Non-pigmented ciliary epithelial cell (primary cell): Measurements from ENCODE around the gene CHD5.

Experiments
- DNase-seq: peaks from one replicate; pipeline ENCODE4 v3.0.0-alpha.2; 2010; ENCODE audit warnings: low read depth

The CHD5 gene

GRCh38 chr1:6112690-6113005 lies 67.5 kb downstream of the CHD5 start:
- DNase-seq = no peak

DNA sequence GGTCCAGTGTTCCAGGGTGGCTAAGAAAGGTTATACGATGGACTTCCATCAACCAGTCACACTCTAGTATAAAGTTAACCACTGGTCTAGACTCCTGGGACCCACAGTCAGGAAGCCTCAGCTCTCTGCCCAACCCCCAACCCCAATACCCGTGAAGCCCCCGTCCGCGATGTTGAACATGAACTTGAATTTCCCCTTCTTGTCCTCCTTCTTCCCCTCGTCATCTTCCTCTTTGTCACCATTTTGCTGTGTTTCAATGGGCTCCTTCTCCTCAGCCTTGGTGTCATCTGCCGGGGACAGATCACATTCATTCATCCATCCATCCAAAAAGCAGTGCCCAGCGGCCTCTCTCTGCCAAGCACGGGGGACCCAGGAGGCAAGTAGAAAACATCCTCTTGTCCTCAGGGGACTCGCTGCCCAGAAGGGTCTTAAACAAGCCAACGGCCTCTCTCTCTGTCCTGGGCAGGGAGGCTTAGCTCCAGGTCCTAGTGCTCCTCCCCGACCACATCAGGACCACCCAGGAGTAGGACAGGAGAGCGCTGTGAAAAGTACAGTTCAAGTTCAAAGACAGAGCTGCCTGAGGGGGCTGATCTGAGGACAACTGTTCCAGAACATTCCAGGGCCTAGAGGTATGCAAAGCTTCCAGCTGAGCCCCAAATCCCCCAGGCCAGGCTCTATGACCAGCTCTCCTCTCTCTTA lies 68.0 kb downstream of the CHD5 start:
- DNase-seq = no peak

DNA sequence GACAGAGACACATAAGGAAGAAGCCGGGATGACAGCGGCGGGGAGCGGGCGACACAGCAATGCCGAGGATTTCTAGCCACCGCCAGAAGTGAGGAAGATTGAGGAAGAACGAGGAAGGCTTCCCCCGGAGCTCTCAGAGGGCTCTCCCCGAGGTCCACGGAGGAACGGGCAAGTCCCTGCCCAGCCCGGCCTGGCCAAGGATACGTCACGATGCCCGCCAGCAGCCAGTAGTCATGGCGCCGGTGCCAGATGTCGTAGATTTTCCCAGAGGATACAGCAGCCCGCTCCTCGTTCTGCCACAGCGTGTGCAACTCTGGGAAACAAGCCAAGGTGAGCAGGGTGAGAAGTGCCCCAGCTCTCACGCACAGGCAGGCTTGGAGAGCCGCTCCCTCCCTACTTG lies 68.5 kb downstream of the CHD5 start:
- no peak for DNase-seq

GRCh38 chr1:6110326-6110725 lies 69.8 kb downstream of the CHD5 start:
- no peak for DNase-seq

- DNase-seq = no peak
These were observed 70.4 kb downstream of the CHD5 start for GRCh38 chr1:6109688-6110087.

GRCh38 chr1:6108937-6109614 lies 71.0 kb downstream of the CHD5 start:
- no peak for DNase-seq

DNA sequence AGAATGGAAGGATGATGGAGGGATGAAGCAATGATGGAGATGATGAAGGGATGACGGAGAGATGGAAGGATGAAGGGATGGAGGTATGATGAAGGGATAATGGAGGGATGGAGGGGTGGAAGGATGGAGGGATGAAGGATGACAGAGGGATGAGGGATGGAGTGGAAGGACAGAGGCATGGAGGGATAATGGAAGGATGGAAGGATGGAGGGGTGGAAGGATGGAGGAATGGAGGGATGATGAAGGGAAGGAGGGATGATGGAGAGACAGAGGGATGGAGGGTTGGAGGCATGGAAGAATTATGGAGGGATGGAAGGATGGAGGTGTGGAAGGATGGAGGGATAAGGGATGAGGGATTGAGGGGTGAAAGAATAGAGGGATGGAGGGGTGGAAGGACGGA lies 71.6 kb downstream of the CHD5 start:
- no peak for DNase-seq

GRCh38 chr1:6107409-6108356 lies 72.4 kb downstream of the CHD5 start:
- no peak for DNase-seq

DNA sequence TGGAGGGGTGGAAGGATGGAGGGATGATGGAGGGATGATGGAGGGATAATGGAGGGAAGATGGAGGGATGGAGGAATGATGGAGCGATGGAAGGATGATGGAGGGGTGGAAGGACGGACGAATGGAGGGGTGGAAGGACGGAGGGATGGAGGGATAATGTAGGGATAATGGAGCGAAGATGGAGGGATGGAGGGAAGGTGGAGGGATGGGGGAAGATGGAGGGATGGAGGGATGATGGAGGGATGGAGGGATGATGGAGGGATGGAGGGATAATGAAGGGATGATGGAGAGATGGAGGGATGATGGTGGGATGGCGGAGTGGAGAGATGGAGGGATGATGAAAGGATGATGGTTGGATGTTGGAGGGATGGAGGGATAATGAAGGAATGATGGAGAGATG lies 73.1 kb downstream of the CHD5 start:
- DNase-seq = no peak

DNA sequence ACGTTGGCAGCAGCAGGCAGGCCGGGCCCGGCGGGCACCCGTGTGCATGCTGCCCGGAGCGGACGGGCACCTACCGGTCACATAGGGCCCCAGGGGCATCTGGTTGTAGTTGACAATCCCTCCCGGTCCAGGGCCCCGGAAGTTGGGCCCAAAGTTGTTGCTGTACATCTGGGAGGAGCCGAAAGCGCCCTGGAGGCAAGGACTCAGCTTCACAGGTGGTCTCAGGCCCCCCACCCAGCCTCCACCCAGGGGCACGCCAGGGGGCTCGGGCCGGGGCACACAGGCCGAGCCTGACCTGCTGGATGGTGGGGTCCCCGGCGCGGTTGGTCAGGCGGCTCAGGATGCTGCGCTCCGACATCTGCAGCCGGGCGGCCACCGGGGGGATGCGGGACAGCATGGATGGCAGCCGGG lies 73.8 kb downstream of the CHD5 start:
- DNase-seq = no peak

GRCh38 chr1:6105763-6106162 lies 74.4 kb downstream of the CHD5 start:
- no peak for DNase-seq

DNA sequence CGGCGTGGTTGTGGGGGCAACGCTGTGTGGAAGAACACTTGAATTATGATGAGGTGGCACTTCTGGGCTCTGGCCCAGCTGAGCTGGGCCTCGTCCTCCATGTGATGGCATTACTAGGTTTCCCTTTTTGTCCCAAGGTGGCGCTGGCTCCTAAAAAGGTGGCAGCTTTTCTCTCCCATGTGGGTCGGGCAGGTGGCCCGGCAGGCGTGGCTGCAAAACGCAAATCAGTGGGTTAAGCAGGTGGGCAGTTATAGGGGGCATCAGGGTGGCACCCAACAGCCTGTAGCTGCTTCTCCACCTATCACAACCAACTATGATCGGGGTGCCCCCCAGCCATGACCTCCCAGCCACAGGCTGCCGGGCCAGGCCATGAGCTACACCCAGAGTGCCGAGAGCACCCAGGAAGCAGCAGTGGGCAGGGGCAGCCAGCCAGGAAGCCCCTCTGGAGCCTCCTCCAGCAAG lies 74.9 kb downstream of the CHD5 start:
- DNase-seq = no peak

GRCh38 chr1:6104631-6105030 lies 75.5 kb downstream of the CHD5 start:
- DNase-seq = no peak

- no peak for DNase-seq
These were observed 76.1 kb downstream of the CHD5 start for GRCh38 chr1:6103854-6104530.

DNA sequence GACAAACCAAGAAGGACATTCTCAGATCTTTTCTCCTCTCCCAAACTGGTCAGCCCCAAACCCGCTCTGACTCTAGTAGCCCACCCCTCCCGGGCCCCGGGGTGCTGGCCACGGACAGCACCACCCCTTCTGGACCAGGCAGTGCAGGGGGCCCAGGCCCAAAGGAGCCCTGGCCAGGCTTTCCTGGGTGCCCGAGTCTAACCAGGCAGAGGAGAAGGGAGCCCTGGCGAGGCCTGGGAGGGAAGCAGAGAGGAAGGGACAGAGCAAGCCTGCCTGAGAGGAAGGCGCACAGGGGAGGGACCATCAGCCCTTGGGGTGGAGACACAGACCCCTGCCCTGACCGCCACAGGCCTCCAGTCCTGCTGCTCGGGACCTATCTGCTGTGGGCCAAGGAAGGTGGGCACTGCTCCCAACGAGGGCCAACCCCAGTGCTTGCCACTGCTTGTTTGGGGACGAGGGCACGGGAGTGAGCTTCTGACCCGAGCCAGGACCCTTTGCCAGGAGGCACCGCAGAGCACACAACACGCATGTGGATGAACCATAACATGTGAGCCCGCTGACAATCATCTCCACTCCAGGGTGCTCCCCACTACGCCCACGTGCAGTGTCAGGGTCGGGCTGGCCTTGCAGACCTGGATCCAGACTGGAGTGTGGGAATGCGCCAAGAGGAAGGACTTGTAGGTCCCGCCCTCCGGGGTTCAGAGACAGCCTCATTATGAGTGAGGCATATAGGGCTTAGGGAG lies 76.8 kb downstream of the CHD5 start:
- no peak for DNase-seq

DNA sequence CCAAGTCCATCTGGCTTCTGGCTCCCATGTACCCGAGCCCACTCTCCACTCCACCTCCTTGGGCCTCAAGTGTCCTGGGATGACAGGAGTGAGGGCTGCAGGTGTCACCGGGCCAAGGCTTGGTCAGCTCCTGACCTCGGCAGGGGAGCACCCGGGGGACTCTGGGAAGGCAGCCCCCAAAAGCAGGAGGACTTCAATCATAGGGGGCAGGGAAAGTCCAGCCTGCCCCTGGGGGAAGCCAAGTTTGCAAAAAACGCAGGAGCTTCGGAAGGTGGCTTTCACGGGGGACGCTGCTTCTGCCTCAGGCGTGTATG lies 77.6 kb downstream of the CHD5 start:
- no peak for DNase-seq

DNA sequence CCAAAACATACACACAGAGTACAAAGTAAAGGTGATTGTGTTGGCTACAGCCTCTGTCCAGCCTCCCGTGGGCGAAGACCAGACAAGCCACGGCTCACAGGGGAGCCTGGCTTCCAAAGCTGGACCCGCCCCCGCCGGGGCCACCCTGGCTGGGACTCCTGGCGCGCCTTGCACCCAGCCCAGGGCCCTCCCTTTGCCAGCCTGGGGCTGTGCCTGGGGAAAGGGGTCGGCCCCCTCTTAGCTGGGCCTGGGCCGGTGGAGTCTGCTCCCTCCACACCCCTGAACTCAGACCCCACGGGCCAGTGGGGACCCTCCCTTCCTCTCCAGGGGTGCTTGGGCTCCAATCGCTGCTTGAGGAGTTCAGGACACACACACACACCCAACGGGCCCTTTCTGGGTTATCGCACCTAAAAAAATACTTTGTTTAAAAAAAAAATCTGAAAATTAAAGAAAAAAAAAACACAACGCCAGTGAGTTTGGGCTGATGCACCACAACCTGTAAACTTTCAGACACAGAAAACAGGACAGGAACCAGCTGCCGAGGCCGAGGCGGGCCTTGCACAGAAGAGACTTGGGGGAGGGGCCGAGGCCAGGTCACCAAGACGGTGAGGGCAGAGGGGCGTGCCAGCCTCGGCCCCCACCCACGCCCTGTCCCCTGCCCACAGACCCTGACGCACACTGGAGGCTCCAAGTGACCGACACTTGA lies 78.1 kb downstream of the CHD5 start:
- DNase-seq = no peak

DNA sequence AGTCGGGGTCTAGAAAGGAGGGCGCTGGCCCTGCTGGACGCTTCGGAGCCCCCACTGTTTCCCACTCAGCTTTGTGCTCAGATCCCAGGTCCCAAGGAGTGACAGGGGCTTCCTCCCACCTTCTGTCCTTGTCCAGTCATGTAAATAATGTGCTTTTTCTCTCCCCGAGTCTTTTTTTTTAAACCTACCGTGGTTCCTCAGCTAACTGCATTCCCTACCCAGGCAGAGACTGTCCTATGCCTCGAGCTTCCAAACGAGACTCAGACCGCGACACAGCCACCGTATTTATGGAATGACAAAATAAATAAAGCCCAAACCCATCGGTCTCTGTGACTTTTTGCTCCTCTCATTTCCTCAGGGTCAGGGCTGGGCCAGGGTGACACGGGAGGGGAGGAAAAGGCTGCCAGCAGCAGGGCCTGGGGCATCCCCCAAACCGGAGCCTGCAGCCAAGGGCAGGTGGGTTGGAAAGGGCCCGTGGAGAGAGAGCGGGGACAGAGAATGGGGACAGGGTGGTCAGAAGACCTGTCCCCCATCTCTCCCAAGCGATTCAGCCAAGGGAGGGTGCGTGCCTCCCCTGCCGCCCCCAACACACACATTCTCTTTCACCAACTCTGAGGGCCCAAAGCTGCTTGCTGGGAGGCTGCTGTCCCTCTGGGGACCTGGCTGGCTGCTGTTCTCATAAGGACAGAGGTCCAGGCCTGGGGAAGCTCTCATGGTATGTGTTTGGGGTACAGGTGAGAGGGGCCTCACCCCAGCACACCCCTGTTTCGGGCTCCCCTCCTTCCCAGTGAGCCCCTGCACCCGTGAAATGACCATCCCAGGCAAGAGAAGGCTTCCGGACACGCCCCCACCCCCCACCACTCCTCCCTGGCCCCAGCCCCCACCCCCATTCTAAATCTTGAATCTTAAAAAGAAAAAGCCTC lies 79.0 kb downstream of the CHD5 start:
- DNase-seq = no peak

DNA sequence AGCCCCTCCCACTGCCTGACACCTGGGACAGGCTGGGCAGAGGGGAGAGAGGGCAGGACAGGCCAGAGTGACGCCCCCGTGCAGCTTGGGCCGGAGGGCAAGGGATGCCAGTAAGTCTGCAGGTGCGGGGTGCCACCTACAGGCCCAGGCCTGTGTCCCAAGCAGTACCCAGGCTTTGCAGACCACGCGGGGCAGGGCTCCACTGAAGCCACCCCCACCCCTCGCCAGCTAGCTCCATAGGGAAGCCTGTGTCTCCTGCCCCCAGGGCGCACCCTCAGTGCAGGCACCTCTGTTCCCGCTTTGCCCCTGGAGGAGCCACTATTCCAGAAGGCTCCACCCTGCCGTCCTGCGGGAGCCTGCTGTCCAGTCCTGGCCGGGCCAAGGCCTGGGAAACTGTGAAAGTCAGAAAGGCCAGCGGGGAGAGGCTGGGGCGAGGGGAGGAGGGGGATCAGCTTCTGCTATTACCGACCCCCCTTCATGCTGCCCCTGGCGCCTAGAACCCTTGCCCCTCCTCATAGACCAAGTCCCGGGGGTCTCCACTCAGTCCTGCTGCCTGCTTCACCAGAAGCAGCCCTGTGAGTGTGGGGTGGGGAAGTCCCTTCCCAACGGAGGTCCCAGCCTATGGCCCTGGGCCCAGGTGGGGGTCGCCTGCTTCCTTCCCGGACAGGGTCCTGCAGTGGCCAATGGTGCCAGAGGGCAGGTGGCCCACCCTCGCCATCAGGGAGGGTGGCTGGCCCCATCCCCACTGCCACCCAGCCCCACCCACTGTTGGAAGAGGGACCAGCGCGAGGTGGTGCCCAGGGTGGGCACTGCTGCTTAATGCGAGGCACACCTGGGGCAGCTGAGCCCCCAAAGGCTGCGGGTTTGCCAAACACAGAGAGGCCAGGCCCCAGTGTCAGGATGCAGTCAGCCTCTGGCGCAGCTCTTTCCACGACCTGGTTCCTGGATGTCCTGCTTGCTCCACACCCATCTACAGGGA lies 80.0 kb downstream of the CHD5 start:
- DNase-seq = no peak
